GM19238 (cell line): ENCODE data around the gene PAFAH1B1.
"Not testable (repeated sequence)": the region's sequence is repeated elsewhere in the genome, so short reads cannot be mapped to it uniquely, and the experiment has no call there.

Source experiments
- DNase-seq: peaks from one replicate; pipeline ENCODE4 v3.0.0; 2011; ENCODE audit warnings: low spot score; ENCODE audit not compliant: insufficient read length

PAFAH1B1 gene

DNA sequence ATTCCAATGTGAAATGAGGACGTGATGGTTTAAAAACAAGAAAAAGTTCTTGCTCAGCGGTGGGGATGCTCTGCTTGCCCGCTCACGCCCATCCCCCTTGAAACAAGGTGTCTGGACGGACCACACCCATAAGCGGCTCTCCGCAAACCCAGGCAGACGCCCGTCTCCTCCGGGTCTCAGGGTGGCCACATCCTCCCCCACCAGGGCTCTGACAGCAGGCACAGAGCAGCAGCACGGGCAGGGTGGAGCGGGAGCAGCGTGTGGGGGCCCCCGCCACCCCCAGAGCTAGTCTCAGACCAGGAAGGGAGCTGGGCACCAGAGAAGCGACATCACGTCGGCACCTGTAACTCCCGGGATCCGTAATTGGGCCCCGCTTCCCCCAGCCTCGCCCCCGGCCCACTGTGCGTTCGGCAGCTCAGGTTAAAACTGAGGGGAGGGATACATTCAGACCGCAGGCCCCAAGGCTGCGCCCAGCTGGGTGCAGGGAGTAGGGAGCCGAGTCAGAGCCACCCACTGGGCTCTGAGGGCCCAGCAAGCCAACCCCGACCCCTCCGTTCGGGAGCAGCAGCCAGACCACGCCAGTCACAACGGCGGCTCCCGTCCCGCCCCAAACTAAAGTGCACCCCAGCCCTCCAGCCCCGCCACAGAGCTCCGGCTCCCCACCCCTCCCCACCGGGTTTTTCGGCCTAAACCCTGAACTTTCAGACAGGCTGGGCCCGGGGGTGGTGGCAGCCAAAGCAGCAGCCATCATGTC lies 96.1 kb downstream of the PAFAH1B1 start:
- DNase-seq, result peak; percentile 3

GRCh38 chr17:2690165-2691068 lies 97.0 kb downstream of the PAFAH1B1 start:
- no peak for DNase-seq

DNA sequence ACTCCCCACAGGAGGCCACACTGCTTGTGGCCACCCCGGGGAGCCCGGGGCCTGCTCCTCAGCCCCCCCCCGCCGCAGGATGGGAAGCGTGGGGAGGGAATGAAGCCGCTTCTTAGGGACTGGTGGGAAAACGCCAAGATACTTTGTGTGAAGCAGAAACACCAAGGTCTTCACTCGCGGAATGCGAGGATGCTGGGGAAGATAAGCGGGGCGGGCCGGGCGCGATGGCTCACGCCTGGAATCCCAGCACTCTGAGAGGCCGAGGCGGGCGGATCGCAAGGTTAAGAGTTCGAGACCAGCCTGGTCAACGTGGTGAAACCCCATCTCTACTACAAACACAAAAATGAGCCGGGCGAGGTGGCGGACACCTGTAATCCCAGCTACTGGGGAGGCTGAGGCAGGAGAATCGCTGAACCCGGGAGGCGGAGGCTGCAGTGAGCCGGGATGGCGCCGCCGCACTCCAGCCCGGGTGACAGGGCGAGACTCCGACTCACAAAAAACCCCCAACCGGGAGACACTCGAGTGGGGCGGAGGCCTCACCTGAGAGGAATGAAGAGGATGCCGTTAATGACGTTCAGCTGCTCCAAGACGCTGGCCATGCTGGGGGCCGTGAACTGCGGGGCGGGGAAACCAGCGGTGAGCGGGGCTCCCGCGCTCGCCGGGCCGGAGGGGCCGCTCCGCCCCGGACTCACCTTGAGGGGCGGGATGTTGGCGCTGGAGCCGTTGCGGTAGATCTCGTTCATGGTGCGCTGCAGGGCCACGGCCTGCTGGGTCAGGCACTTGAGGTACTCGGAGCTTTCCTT lies 97.8 kb downstream of the PAFAH1B1 start:
- DNase-seq, result no peak

DNA sequence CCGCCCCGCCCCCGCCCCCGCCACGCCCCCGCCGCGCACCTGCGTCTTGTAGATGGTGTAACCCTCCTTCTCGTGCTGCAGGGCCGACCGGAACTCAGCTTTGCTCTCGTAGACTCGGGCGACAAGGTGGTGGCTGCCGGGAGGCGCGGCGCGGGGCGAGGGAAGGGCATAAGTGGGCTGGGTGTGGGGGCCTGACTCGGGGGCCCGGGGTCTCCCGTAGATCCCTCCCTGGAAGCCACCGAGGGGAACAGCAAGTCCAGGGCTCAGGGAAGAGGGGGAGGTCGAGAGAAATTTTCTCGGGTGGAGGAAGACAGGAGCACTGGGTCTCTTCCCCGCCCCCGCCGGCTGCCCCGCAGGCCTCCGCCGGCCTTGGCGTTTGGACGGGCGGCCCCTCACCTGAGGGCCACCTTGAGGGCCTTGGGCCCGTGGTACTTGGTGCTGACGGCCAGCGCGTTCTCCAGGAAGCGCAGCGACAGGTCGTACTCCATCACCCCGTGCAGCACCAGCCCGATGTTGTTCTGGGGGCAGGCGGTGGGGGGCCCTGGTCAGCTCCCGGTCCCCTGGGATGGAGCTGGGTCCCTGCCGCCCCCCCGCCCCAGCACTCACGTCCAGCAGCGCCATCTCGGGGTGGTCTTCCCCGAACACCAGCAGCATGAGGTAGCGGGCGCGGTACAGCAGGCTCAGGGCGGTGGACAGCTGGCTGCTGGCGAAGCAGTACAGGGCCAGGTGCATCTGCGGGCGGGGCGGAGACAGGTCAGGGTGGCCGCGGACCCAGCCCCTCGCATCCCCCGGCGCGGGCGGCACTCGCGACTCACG lies 98.7 kb downstream of the PAFAH1B1 start:
- DNase-seq, result no peak

DNA sequence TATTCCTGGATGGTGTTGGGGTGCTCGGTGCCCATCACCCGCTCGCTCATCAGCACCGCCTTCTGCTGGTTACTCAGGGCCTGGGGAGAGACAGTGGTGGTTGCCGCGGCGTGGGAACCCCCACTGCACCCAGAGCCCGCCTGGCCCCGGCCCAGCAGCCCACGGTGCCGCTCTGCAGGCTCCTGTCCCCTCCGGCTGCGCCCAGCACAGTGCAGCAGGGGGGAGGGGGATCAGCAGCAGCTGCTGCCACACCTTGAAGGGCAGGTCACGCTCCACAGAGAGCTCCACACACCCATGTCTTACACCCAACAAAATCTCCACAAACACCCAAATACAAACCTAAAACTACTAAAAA lies 99.3 kb downstream of the PAFAH1B1 start:
- DNase-seq, result peak; percentile 5

DNA sequence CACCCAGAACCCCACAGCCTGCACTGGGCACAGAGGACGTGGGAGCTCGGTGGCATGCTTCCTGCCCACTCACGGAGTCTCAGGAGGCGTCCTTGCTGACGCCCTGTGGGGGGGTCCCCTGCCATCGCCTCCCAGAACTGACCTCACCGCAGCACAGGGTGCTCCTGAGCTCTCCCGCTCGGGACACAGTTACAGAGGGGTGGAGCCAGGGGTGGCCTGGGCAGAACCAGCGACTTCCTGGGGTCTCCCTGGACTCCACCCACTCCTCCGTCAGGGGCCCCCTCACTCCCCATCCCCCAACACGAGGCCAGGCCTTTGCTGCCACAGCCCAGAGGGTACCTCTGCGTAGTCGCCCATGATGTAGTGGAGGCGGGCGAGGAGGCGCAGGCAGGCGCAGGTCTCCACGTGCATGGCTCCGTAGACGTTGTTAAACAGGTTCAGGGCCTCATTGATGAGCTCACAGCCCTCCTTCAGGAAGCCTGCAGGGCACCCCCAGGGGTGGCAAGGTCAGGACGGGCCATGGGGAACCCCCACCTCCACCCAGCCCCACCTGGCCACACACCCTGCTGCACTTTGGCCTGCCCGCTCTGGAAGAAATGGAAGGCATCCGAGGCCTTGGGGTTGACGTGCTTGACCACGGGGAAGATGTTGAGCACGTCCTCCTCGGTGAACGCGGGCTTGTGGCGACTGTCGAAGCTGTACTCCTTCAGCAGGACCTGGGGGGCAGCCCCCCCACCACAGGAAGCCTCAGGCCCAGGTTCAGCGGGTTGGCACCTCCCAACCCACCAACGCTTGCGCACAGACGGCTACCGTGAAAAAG lies 100.3 kb downstream of the PAFAH1B1 start:
- DNase-seq, result no peak

- DNase-seq, result no peak
Observed at GRCh38 chr17:2694381-2695242, 101.2 kb downstream of the PAFAH1B1 start.

DNA sequence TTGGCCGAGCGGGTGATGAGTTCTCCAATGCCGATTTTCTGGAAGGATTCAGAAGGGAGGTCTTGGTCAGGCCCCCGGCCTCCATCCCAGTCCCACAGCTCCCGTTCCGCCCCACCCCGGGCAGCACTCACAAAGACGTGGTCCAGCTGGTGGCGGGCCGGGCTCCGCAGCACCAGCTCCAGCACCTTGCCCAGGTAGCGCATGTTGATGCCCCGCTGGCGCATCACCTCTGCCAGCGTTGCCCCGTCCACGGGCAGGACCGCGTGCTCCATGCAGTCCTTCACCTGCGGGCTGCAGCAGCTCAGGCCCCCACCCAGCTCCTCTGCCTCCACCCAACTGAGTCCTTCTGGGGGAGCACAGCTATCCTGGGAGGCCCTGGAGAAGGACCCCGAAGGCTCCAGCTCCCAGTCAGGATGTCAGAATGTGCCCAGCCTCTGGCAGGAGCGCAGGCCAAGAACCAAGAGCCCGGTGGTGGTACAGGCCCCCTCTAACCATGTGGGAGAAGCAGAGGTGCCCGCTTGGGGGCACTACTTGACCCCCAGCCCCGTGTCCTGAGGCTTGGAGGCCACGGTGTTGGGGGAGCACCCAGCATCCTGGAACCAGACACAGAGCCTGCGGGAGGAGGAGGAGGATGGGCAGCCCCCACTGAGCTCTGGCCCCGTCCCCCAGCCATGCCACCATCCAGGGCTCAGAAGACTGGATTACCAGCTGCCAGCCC lies 101.9 kb downstream of the PAFAH1B1 start:
- peak; percentile 5 for DNase-seq

- peak; percentile 7 for DNase-seq
Observed at GRCh38 chr17:2695961-2696760, 102.7 kb downstream of the PAFAH1B1 start.

GRCh38 chr17:2697611-2698162 lies 104.2 kb downstream of the PAFAH1B1 start:
- peak; percentile 8 for DNase-seq

DNA sequence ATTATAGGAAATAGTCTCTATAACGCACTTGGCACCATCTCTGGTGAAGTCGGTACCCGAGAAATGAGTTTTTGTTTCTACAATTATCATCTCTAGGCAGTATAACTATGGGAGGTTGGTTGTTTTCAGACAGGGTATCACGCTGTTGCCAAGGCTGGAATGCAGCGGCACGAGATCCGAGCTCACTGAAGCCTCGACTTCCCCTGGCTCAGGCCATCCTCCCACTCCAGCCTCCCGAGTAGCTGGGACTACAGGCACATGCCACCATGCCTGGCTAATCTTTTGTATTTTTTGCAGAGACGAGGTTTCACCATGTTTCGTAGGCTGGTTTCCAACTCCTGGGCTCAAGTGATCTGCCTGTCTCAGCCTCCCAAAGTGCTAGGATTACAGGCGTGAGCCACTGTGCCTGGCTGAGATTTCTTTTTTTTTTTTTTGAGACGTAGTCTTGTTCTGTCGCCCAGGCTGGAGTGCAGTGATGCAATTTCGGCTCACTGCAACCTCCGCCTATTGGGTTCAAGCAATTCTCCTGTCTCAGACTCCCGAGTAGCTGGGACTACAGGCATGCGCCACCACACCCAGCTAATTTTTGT lies 105.9 kb downstream of the PAFAH1B1 start:
- DNase-seq, result not testable (repeated sequence)

GRCh38 chr17:2700030-2700490 lies 106.6 kb downstream of the PAFAH1B1 start:
- DNase-seq, result peak; percentile 4

DNA sequence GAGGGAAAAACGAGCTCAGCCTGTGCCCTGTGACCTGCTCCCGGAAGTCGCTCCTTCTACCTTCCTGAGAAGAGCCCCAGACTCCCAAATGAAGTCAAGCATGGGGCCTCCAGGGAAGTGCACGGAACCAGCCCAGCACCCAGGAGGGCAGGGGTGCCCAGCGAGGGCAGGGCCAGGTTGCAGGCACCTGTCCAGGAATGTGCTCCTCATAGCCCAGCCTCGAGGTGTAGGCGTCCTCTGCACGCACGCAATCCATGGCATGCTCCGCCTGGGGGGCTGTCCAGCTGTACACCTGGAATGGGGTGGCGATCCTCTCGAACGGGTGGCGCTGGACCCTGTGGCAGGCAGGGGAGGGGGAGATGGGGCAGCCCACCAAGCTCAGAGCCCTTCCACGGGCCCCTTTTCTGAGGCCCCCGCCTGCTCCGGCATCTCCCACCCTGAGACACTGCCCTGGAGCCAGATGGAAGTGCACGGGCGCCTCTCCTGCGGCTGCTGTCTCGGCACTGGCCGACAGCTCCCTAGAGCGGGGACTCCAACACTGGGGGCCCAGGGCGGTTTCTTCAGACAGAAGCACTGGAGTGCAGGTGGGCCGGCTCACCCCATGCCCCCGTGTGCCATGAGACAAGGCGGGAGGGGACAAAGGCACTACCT lies 107.2 kb downstream of the PAFAH1B1 start:
- no peak for DNase-seq

DNA sequence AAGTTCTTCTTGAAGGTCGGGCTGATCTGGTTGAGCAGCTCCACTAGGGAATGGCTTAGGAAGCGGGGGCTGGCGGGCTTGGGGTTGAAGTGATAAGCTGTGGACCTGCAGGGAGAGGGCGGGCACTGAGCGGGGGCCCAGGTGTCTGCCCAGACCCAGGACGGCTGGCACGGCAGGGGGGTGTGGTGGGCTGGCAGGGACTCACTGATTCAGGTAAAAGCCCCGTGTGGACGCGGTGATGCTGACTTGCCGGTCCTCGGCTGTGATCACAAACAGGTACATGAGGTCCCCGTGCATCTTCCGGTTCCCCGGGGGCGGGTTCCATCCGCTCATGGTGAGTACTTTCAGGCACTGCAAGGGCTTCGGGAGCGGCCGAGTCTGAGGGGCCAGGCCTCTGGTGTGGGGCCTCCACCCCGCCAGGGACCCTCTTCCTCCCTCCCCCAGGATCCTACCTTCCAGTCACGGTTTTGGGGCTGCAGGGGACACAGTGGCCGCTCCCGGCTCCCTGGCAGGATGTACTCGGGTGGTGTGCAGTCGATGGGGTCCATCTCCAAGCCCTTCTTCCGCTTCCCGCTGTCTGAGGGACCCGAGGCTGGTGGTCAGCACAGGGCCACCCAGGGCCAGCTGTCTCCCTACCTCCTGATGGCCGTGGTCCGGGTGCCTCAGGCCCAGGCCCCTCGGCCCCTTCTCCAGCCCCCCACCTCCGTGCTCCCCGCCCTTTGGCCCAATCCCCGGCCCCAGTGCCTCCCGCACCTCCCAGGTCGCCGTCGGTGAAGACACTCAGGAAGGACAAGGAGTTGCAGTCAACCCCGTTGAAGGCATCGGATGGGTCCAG lies 107.9 kb downstream of the PAFAH1B1 start:
- peak; percentile 4 for DNase-seq

- DNase-seq, result no peak
Observed at GRCh38 chr17:2701996-2702741, 108.7 kb downstream of the PAFAH1B1 start.
